ENCODE measurements around the gene ELMO1. TPM values are rescaled to one million over a fixed set of nuclear protein-coding genes. Genes with fewer than 3 reads are reported as not detected.

ELMO1 gene
- total RNA-seq, 1 experiment from 2014 or later: 21.7 TPM

DNA sequence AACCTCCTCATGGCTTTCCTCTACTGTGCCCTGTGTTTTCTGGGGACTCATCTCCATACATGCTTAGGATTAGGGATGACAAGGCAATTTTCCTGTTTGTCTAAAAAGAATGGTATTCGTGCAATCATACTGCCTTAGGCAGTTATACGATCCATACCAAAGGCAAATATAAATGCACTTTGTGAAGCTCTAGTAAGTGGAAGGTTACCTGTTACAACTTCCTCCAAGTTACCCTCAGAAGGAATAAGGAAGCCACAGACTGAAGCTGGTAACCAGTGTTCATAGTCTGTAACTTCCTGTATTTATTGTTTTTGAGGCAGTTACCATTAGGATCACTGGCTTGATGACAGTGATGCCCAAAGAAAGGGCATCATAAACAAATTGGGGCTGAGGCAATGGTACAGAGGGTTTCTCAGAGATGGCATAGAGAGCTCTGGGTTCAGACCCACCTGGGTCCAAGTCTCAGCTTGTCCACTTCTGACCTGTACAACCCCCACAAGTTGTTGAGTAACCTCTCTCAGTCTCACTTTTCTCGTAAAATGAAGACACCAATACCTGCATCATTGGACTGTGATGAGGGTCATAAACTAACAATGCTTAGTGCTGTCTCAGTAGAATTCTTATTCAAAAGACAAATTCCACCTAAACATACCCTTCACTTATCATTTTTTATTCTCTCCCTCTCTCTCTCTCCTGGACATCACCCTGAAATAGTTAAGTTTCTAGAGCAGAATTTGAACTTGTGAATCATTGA is 138.2 kb downstream of the ELMO1 start:
- DNase-seq (ENCODE audit: low read depth): peak; percentile 17

DNA sequence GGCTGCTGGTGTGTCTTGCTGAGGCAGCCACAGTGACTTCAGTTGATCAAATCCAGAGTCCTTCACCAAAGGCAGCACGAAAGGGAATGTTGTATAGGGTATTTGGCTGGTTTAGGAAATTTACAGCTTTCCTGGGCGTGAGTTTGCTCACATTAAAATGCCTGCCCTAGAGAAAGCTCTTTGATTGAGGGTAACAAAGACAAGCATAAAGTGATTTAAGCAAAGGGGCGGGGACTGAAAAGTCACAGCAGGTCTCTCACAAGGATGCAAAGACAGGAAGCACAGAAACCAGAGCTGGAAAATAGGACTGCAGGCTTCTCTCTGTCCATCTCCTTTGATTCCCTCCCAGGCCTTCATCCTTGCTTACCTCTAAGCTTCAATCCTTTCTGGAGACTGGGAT is 139.2 kb downstream of the ELMO1 start:
- no peak for DNase-seq (ENCODE audit: low read depth)

DNA sequence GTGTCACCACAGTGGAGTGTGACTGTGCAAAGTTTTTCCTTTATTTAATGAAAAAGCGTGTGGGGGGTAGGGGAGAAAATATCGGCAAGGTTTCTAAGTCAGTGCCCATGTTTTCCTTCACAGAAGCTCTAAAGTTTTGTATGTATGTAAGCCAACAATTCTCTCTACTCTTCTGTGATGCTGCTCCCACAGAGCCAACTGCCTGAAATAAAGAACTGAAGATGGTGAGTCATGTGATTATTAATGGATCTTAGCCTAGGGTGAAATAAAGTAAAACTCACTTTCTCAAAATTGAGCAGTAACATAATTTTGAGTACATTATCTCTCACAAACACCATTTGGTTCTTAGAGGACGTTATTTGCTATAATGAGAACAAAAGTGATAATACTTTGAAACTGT is 143.7 kb downstream of the ELMO1 start:
- DNase-seq (ENCODE audit: low read depth): peak; percentile 55

DNA sequence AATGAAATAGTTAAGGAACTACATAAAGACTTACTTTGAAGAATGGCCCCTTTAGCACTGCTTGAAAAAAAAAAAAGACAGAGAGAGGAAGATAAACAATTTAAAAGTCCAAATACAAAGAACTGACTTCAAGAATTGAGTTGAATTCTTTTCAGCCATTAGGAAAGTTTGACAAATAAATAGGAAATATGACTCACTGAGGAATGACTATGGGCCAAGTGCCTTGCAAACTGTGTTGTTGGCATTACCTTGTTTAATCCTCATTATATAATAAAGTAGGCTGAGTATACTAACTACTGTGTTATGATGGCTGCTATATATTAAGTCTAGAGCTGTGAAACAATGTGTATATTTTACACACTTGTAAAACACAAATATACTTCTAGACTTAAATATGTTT is 151.1 kb downstream of the ELMO1 start:
- peak; percentile 58 for DNase-seq (ENCODE audit: low read depth)

DNA sequence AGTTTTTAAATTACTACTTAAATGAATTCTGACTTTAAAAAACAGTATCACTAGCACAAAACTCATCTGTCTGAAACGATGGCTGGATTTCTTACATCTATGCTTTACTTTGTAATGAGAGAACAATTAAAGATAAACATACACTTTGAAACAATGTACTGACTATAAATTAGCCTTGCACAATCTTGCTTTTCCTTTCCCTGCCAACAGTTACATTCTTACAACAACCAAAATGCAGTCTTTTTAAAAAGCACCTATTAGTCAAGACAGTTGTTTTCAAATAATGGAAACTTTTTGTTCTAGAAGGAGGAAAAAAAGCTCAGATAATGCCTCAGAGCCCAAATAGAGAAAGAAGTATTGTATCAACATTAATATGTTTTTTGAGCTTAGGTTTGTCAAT is 153.3 kb downstream of the ELMO1 start:
- DNase-seq (ENCODE audit: low read depth): no peak

DNA sequence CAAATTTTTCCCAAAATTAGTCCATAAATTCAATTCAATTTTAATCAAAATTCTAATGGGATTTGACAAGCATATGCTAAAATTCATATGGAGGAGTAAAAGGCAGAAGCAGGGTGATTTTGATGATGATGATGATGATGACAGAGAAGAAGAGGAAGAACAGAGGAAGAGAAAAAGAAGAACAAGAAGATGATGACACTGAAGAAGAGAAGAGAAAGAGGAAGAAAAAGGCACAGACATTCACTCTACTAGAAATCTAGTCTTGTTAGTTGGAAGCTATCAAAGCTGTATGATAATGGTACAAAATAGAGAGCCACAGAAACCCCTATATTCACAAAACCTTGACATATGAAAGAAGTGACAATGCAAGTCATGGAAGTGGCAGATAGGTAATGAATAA is 157.9 kb downstream of the ELMO1 start:
- no peak for DNase-seq (ENCODE audit: low read depth)

DNA sequence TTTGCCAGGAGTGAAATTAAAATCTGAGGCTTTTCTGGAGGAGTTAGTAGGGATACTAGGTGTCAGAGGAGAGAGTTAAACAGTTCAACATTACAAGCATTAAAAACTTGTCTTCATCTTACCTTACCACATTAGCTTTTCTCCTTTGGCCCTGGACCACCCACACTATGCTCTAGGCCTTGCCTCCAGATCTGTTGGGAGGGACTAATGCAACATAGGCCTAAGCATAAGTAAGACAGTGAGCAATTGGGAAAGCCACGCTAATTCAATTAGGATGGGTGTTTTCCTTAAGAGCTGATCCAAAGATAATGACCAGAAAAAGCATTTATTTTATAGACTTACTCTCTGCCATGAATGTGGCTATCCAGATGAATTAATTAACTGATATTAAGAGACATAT is 158.9 kb downstream of the ELMO1 start:
- no peak for DNase-seq (ENCODE audit: low read depth)

DNA sequence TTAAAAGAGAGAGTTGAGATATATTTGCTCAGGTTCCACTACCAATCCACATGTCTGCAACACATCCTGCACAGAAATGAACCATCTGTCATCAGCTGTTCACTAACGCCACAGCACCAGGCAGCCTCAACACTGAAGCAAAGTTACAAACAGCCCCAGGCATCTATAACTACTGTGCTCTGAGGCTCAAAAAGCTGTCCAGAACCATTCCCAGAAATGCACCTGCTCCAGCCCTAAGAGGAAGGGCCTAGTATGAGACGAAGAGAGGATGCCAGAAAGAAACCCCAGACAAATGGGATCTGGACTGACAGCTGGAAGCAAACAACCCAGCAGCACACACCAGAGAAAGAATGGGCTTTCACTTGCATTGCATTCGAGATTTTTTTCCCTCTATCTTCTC is 159.3 kb downstream of the ELMO1 start:
- no peak for DNase-seq (ENCODE audit: low read depth)

DNA sequence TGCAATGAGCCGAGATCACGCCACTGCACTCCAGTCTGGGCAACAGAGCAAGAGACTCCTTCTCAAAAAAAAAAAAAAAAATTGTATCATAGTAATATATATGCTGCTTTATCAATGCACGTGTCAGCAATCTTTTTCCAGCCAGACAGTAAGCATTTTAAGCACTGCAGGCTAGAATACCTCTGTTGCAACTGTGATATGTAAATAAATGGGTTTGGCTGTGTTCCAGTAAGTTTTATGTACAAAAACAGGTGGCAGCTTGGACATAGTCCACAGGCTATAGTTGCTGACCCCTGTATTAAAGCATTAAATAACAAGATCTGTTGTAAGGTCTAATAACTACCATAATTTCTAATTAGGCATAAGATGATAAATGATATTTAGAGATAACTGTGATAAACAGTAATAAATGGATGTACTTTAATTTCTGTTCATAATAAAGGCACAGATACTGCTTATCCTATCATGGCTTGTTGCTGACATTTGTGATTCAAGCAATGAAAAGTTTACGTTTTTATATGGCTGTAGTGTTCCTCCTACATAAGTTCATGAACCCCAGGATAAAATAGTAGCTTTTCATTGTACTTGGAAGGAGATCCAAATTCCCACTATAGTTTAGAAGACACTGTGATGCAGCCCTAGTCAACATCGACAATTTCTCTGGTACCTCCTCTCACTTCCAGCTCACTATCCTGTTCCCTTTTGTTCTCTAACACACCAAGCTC is 161.4 kb downstream of the ELMO1 start:
- DNase-seq (ENCODE audit: low read depth): peak; percentile 39

DNA sequence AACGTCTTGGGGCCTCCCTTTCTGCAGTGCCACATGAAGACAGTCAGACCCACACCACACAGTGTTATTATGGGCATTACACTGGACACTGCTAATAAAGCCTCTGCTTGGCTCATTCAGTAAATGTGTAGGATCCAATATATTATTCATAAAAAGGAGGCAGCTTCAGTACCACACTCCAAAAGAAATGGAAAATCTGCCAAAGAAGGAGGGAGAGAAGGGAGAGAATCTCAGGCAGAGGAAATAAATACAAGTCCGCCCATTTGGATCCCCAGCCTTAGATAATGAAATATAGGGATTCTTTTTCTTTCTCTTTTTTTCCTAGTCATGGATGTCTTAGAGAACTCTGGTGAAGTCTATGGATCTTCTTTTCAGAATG is 162.2 kb downstream of the ELMO1 start:
- no peak for DNase-seq (ENCODE audit: low read depth)

DNA sequence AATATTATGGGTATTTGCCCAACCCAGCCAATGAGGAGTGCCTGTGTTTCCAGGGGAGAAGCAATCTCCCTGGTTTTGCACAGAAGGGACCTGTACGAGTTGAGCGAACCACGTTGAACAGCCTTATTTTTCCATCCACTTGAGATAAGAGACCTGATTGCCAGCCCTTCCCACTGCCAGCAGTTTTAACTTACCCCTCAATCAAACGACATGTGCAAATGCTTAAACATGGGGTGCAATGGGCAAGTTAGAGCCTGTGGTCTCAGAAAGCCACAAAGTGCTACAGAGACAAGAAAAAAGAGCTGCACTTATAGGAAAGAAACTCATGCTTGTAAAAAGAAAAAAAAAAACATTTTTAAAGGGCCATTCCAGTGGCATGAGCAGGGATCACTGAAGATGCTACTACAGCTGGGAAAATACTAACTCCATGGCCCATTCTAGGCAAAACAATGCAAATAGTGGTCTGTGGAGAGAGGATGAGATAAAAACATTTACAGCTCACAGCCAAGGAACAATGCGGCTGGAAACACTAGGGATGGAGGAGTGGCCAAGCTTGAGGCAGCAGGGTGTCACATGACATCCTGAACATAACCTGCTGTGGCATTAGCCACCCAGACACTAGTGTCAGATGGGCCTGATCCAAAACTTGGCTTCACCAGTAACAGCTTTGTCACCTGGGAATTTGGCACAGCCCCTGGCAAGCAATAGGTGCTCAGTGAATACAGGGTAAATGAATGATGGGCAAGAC is 162.8 kb downstream of the ELMO1 start:
- DNase-seq (ENCODE audit: low read depth): no peak

DNA sequence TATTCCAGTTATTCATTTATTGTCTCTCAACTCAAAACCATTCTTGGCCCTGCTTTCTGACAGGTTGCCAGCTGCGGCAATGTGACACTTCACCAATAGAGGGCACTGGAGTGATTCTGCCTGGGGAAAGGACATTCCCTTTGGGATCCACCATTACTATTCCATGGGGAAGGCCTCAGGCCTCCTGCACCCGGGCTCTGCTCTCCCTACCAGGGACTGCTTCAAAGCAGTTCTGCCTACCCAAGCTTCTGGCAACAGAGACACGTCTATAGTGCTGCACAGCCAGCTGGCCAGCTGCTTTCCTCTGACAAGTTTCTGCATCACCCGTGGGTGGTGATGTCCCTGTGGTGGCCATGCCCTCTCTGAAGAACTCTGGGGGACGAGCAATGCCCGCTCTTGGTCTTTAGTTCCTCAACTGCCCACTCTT is 163.8 kb downstream of the ELMO1 start:
- peak; percentile 61 for DNase-seq (ENCODE audit: low read depth)

DNA sequence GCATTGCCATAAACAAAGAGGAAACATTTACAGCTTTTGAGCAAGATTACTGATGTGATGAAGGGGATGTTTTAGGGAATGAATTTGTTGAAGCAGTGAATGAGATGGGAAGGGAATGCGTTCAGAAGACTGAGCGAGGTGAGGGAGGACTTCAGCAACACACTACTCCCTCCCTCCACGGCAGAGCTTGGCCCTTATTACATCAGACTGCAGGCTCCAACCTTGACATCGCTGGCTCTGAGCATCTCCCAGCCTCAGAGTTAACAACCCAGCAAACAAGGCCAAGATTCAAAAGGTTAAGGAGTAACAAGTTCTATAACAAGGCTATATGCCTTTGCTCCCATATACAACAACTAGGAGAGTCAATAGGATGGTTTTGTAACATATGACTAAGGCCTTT is 164.4 kb downstream of the ELMO1 start:
- DNase-seq (ENCODE audit: low read depth): no peak

DNA sequence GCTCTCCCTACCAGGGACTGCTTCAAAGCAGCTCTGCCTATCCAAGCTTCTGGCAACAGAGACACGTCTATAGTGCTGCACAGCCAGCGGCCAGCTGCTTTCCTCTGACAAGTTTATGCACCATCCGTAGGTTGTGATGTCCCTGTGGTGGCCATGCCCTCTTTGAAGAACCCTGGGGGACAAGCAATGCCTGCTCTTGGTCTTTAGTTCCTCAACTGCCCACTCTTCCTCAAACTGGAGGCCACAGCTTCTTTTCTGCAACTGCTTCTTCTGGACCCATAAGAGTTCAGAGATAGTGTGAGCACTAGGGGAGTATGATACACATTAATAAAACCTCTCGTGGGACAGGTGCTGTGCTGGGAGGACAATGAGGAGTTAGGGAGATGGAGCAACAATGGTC is 164.9 kb downstream of the ELMO1 start:
- no peak for DNase-seq (ENCODE audit: low read depth)

DNA sequence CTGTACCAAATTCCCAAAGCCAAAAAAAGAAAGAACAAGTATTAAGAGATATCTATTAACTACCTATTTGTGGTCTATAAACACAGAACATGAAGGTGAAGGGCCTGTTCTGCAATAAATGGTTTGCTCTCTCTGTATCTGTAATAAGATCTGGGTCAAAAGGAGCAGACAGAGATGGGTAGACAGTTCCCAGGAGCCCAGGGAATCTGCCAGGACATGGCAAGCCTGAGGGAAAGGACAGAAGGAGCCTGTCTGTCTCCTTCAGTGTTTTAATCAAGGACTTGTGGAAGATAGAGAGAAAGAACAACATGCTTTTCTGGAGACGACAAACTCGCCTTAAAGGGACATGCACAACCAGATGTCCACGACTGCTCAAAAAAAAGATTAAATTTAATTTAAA is 165.7 kb downstream of the ELMO1 start:
- DNase-seq (ENCODE audit: low read depth): no peak

DNA sequence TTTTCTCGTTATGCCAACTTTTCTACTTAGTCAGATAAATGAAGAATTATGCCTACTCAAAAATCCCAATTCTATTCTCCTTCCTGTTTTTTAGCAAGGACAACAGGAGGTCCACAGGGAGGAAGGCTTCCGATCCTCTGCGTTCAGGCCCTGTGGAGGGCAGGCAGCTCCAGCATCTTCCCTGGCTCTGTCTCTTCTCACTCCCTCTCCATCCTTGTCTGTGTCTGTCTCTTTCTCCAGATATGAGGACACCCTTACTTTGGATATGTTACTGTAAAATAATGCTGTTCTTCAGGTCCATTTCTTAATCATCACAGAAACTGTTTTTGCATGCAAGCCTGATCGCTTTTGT is 166.6 kb downstream of the ELMO1 start:
- DNase-seq (ENCODE audit: low read depth): no peak

DNA sequence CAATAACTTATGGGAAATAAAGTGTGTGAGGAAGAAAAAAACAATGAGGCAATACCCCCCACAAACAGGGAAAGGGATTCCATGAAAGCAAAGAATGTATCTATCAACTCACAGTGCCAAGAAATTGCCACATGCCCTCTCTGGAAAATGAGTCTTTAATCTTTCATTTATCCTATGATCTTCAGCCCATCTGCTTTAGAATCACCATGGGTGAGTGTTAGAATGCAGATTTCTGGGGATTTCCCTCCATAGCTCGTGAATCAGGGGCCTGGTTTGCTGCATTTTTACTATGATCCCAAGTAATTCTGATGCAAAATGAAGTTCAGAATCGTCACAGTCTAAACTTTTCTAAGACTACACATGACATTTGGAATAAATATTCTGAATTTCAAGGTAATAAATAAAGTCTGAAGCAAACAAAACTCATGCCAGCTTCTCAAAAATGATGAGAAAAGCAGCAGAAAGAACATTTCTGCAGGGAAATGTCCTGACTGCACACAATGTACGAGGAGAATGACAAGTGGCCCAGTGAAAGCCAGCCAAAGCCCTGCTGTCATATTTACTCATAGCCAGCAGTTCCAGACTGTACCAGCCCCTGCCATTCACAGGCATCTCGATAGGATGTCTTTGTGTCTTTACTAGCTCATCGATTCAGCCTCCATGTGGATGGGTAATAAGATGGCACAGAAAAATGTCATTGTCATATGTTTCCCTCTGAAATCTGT is 167.1 kb downstream of the ELMO1 start:
- no peak for DNase-seq (ENCODE audit: low read depth)

DNA sequence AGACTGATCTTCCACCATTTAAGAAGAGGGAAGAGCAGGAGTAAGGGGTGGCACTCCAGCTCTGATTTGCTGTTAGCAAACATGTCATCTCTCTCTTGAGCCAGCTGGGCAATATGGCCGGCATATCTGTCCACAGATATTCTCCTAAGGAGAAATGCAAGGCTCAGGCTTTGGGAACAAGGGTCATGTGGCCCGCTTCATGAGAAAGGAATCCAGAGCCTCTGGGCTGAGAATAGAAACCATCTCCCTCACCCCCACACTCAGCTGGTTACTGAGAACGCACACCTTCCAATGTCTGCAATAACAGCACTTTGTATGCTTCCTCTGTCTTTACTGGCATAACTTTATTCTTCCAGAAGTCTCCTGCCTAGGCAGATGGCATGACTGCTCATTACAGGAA is 171.2 kb downstream of the ELMO1 start:
- DNase-seq (ENCODE audit: low read depth): peak; percentile 4

DNA sequence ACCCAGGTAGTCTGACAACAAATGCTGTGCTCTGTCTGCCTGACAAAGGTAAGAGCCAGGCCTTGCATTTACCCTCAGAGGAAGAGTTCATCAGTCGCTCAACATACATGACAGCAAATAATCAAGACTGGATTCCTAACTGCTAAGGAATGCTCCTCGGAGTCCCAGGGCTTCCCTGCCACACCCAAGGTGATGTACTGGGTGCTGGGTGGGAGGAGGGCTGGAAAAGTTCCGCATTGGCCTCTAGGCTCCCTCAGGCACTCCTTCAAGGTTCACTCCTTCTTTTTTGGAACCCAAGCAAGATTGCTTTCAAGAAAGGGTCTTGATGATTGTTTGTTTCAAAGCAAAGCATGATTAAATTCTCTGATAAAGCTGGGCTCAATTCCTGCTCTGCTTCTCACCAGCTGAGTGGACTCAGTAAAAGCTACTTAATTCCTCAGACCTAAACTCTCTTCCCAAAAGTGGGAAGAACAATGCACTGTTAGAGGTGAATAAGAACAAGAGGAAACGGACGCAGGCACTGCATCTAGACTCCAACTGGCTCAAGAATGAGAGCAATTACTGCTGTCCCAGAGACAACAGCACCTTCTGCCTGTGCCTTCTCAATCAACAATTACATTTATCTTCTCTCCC is 173.5 kb downstream of the ELMO1 start:
- DNase-seq (ENCODE audit: low read depth): no peak

DNA sequence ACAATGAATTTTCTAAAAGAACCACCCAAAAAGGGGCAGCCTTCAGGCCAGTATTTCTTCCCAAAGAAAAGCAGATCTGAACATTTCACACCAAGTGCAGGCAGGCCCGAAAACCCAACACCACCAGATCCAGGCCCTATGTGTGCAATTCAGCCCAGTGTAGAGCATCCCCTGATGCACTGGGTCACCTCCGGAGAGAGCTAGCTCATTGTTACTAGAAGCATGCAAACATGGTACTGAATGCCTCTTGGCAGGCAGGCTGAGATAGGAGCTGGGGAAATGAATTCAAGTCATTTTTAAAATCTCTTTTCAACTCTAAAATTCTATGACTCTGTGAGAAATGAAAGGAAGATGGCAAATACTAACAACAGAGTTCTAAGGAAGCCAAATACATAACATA is 174.8 kb downstream of the ELMO1 start:
- DNase-seq (ENCODE audit: low read depth): no peak

DNA sequence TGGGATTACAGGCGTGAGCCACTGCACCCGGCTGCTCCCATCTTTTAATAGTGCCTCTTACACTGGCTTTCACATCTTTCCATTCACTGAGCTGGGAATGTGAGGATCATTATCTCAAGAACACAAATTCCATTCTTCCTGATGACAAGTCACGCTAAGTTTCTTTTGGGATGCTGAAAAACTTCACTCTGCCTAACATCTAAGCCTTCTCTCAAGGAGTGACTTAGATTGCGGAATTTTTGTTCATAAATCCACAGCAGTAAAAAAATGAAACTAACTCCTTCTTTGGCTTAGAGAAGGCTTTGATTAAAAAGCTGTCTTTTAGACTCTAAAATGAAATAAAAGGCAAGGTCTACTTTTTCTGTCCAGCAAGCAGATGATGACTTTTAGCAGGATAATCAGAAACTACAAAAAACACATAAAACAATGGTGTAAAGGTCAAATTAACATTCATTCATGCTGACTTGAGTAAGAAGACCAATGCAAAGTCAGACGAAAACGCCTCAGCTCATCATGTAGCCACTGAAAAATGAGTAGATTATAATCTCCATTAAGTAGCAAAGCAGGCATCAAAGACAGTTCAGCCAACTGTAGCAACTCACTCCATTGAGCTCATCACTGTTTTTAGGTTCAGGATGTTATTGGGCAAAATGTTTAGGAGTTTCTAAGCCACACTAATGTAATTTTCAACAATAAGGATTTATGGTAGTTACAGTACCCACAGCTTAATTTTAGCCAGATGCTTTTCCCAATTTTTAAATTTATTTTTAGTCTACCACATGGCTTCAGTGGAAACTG is 178.8 kb downstream of the ELMO1 start:
- no peak for DNase-seq (ENCODE audit: low read depth)
